Liver (tissue), 9 donors: ENCODE data around the gene GRK6. TPM values are rescaled to one million over a fixed set of nuclear protein-coding genes. Genes with fewer than 3 reads are reported as not detected.

ENCODE experiments used
- DNase-seq: peaks from one replicate; pipeline ENCODE4 v3.0.0-alpha.2; 2017; ENCODE audit warnings: low spot score
- H3K27ac ChIP-seq, 2 donors: one replicate each; pipeline ENCODE4 v1.7.0; 2013; ENCODE audit warnings: inconsistent platforms in 2 of 2, low read length in 2 of 2, control low read depth in 1 of 2, low read depth in 1 of 2, mild to moderate bottlenecking in 1 of 2
- H3K27me3 ChIP-seq, 4 donors: one replicate each; pipeline versions ENCODE4 v1.6.1 to v1.7.0; 2013; ENCODE audit warnings: low read length in 3 of 4, inconsistent platforms in 1 of 4, mild to moderate bottlenecking in 1 of 4, moderate library complexity in 1 of 4; ENCODE audit not compliant: control insufficient read depth in 4 of 4, insufficient read depth in 4 of 4
- H3K36me3 ChIP-seq, 4 donors: one replicate each; pipeline versions ENCODE4 v1.6.1 to v1.7.0; 2013; ENCODE audit warnings: low read length in 3 of 4, mild to moderate bottlenecking in 3 of 4, low read depth in 1 of 4, moderate library complexity in 1 of 4; ENCODE audit not compliant: control insufficient read depth in 4 of 4, insufficient read depth in 3 of 4
- H3K4me1 ChIP-seq, 4 donors: one replicate each; pipeline versions ENCODE4 v1.6.1 to v1.7.0; 2013; ENCODE audit warnings: low read length in 3 of 4, mild to moderate bottlenecking in 3 of 4, moderate library complexity in 1 of 4; ENCODE audit not compliant: control insufficient read depth in 4 of 4, insufficient read depth in 4 of 4
- H3K4me3 ChIP-seq, 3 donors: one replicate each; pipeline versions ENCODE4 v1.6.1 to v1.7.0; 2013; ENCODE audit warnings: low read length in 3 of 3, control low read depth in 1 of 3, low read depth in 1 of 3, mild to moderate bottlenecking in 1 of 3
- H3K9ac ChIP-seq, 2 donors: one replicate each; pipeline ENCODE4 v1.7.0; 2013; ENCODE audit warnings: low read length in 2 of 2, mild to moderate bottlenecking in 2 of 2, moderate library complexity in 2 of 2, control low read depth in 1 of 2, low read depth in 1 of 2
- H3K9me3 ChIP-seq, 4 donors: one replicate each; pipeline versions ENCODE4 v1.6.1 to v1.7.0; 2013; ENCODE audit warnings: low read length in 3 of 4; ENCODE audit not compliant: control insufficient read depth in 4 of 4
- ATF3 ChIP-seq: IDR thresholded peaks from 2 replicates; pipeline ENCODE4 v1.6.1; 2016; ENCODE audit warnings: antibody characterized with exemption
- EGR1 ChIP-seq, 2 donors: IDR thresholded peaks; 2 replicates each; pipeline ENCODE4 v1.6.1; 2016 to 2018; ENCODE audit warnings: antibody characterized with exemption in 2 of 2, low read depth in 2 of 2
- FOXA1 ChIP-seq: IDR thresholded peaks from 2 replicates; pipeline ENCODE4 v1.6.1; 2016; ENCODE audit warnings: antibody characterized with exemption
- FOXA2 ChIP-seq: IDR thresholded peaks from 2 replicates; pipeline ENCODE4 v1.6.1; 2016; ENCODE audit warnings: antibody characterized with exemption
- GABPA ChIP-seq, 2 donors: IDR thresholded peaks in 1 of 2; conservative IDR thresholded peaks in 1 of 2; 2 replicates each; pipeline ENCODE4 v1.6.1; 2016; ENCODE audit warnings: antibody characterized with exemption in 2 of 2, mild to moderate bottlenecking in 1 of 2, moderate library complexity in 1 of 2
- HNF4A ChIP-seq, 2 donors: conservative IDR thresholded peaks; 2 replicates each; pipeline ENCODE4 v1.6.1; 2016; ENCODE audit warnings: antibody characterized with exemption in 2 of 2, mild to moderate bottlenecking in 2 of 2
- HNF4G ChIP-seq: IDR thresholded peaks from 2 replicates; pipeline ENCODE4 v1.6.1; 2016; ENCODE audit warnings: antibody characterized with exemption
- JUND ChIP-seq, 2 donors: IDR thresholded peaks; 2 replicates each; pipeline ENCODE4 v1.6.1; 2016; ENCODE audit warnings: antibody characterized with exemption in 2 of 2
- NR2F2 ChIP-seq: IDR thresholded peaks from 2 replicates; pipeline ENCODE4 v1.6.1; 2016; ENCODE audit warnings: antibody characterized with exemption
- RAD21 ChIP-seq, 2 donors: IDR thresholded peaks; 2 replicates each; pipeline ENCODE4 v1.6.1; 2016; ENCODE audit warnings: antibody characterized with exemption in 2 of 2, mild to moderate bottlenecking in 2 of 2
- SP1 ChIP-seq: IDR thresholded peaks from 2 replicates; pipeline ENCODE4 v1.6.1; 2018; ENCODE audit warnings: antibody characterized with exemption, mild to moderate bottlenecking
- TAF1 ChIP-seq: conservative IDR thresholded peaks from 2 replicates; pipeline ENCODE4 v1.6.1; 2016; ENCODE audit warnings: antibody characterized with exemption, mild to moderate bottlenecking
- YY1 ChIP-seq: IDR thresholded peaks from 2 replicates; pipeline ENCODE4 v1.6.1; 2016; ENCODE audit warnings: antibody characterized with exemption, mild to moderate bottlenecking
- ZBTB33 ChIP-seq: IDR thresholded peaks from 2 replicates; pipeline ENCODE4 v1.6.1; 2016; ENCODE audit warnings: antibody characterized with exemption
- whole genome bisulfite sequencing: extraction: QIAGEN DNeasy Blood & Tissue Kit; methylation state at CpG from one replicate; pipeline ENCODE4 v1.1.7; 2013; 5-methylcytosine and 5-hydroxymethylcytosine counted together
- polyA plus RNA-seq, 2 donors: library from polyadenylated mRNA; stranded (reverse) in 1 of 2; unstranded in 1 of 2; fragments of 200-250 nt in 1 of 2; fragments of >200 nt in 1 of 2; fragmentation: Nextera tagmentation in 1 of 2; extraction: Ambion mirVana in 1 of 2; gene quantifications; one replicate each; pipeline versions ENCODE4 v1.2.1 to v1.2.3, GENCODE V29; 2013 to 2015
- total RNA-seq, 2 donors: library from RNA; depleted of rRNA; stranded (reverse); fragments of >200 nt; gene quantifications; one replicate each; pipeline ENCODE4 v1.2.3, GENCODE V29; 2014
- TF ChIP-seq, protein P1 (sequence below): fragments of 150-350 bp; IDR thresholded peaks from 2 replicates; pipeline ENCODE4 v1.5.1; 2017; ENCODE audit warnings: improper control_type of control experiment, low read depth, low read length; ENCODE audit not compliant: missing input control
- TF ChIP-seq, protein P2 (sequence below): IDR thresholded peaks from 2 replicates; pipeline ENCODE4 v1.6.1; 2016; ENCODE audit warnings: antibody characterized with exemption, mild to moderate bottlenecking
- TF ChIP-seq, protein P3 (sequence below): IDR thresholded peaks from 2 replicates; pipeline ENCODE4 v1.6.1; 2016; ENCODE audit warnings: antibody characterized with exemption
- donor health status: healthy.
- donor health status: healthy.
- donor health status: healthy.
- donor health status: healthy.
- donor health status: healthy.

Gene GRK6
- total and polyA plus RNA-seq, 4 donors: 3.1 to 24.0 (median 10.8) TPM

DNA sequence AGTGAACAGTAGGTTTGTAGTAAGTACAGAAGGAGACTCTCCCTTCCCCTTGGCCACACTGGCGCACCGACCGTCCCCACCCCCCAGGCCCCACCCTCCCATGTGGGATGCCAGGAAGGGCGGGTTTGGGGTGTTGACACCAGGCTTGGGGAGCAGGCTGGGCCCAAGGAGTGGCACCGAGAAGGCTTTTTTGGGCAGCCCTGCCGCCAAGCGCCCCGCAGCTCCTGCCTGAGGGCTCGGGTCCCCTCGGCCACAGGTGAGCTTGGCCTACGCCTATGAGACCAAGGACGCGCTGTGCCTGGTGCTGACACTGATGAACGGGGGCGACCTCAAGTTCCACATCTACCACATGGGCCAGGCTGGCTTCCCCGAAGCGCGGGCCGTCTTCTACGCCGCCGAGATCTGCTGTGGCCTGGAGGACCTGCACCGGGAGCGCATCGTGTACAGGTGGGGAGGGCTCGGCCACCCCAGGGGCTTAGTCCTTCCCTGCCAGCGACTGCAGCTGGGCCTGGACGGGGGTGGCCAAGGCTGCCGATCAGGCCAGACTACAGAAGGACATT, 7.3 kb downstream of the GRK6 start (continued):
- TF ChIP-seq, protein P1, sequence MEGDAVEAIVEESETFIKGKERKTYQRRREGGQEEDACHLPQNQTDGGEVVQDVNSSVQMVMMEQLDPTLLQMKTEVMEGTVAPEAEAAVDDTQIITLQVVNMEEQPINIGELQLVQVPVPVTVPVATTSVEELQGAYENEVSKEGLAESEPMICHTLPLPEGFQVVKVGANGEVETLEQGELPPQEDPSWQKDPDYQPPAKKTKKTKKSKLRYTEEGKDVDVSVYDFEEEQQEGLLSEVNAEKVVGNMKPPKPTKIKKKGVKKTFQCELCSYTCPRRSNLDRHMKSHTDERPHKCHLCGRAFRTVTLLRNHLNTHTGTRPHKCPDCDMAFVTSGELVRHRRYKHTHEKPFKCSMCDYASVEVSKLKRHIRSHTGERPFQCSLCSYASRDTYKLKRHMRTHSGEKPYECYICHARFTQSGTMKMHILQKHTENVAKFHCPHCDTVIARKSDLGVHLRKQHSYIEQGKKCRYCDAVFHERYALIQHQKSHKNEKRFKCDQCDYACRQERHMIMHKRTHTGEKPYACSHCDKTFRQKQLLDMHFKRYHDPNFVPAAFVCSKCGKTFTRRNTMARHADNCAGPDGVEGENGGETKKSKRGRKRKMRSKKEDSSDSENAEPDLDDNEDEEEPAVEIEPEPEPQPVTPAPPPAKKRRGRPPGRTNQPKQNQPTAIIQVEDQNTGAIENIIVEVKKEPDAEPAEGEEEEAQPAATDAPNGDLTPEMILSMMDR: no peak
- TF ChIP-seq HNF4G (no peak), GABPA (IDR thresholded peaks at IDR 0.05 in 1 of 2, conservative IDR thresholded peaks at IDR 0.05 in 1 of 2) (no peak), NR2F2 (no peak), TAF1 (no peak), SP1 (no peak), FOXA2 (no peak), JUND (IDR thresholded peaks at IDR 0.05) (no peak), EGR1 (IDR thresholded peaks at IDR 0.05; ENCODE audit: low read depth in 2 of 2) (no peak)

DNA sequence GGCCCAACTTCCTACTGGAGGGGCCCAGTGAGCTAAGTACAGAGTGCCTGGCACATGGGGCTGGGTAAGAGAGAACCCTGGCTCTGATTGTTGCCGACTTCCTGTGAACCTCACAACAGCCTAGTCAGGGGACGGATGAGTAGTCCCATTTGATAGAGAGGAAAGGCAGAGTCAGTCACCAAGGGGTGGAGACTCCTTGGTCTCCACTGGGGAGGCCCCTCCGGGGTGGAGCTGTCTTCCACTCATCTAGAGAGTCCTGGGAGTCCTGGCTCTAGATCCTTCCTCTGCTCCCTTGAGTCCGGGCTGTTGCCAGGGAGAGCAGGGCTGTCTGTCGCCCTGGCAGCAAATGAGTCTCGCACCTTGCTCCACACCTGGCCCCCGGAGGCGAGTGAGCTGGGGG, 8.0 kb downstream of the GRK6 start:
- Histone ChIP-seq H3K4me1 (peaks cover 0 to 6% (median 0%) of the 10 kb centered on the region in 4 donors), H3K27me3 (no peaks in the 10 kb centered on the region), H3K27ac (no peak overlapping the region)

More for the DNA sequence above, 8.0 kb downstream of the GRK6 start:
- H3K36me3 ChIP-seq: peaks cover 6 to 29% (median 19%) of the 10 kb centered on the region in 4 donors
- H3K9ac ChIP-seq: no peak overlapping the region
- H3K4me3 ChIP-seq: no peak overlapping the region
- no peak for TF ChIP-seq EGR1 (IDR thresholded peaks at IDR 0.05; ENCODE audit: low read depth in 2 of 2)
- TF ChIP-seq, protein P2, sequence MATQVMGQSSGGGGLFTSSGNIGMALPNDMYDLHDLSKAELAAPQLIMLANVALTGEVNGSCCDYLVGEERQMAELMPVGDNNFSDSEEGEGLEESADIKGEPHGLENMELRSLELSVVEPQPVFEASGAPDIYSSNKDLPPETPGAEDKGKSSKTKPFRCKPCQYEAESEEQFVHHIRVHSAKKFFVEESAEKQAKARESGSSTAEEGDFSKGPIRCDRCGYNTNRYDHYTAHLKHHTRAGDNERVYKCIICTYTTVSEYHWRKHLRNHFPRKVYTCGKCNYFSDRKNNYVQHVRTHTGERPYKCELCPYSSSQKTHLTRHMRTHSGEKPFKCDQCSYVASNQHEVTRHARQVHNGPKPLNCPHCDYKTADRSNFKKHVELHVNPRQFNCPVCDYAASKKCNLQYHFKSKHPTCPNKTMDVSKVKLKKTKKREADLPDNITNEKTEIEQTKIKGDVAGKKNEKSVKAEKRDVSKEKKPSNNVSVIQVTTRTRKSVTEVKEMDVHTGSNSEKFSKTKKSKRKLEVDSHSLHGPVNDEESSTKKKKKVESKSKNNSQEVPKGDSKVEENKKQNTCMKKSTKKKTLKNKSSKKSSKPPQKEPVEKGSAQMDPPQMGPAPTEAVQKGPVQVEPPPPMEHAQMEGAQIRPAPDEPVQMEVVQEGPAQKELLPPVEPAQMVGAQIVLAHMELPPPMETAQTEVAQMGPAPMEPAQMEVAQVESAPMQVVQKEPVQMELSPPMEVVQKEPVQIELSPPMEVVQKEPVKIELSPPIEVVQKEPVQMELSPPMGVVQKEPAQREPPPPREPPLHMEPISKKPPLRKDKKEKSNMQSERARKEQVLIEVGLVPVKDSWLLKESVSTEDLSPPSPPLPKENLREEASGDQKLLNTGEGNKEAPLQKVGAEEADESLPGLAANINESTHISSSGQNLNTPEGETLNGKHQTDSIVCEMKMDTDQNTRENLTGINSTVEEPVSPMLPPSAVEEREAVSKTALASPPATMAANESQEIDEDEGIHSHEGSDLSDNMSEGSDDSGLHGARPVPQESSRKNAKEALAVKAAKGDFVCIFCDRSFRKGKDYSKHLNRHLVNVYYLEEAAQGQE: no peak
- TF ChIP-seq, protein P1: no peak
- no peak for TF ChIP-seq FOXA2
- no peak for TF ChIP-seq FOXA1
- TF ChIP-seq ATF3: no peak
- no peak for TF ChIP-seq YY1
- no peak for TF ChIP-seq HNF4G
- TF ChIP-seq TAF1: no peak
- TF ChIP-seq RAD21 (IDR thresholded peaks at IDR 0.05): no peak
- no peak for TF ChIP-seq HNF4A (conservative IDR thresholded peaks at IDR 0.05)
- TF ChIP-seq NR2F2: no peak
- TF ChIP-seq SP1: no peak
- no peak for TF ChIP-seq ZBTB33
- TF ChIP-seq JUND (IDR thresholded peaks at IDR 0.05): no peak
- no peak for TF ChIP-seq GABPA (IDR thresholded peaks at IDR 0.05 in 1 of 2, conservative IDR thresholded peaks at IDR 0.05 in 1 of 2)
- TF ChIP-seq, protein P3, sequence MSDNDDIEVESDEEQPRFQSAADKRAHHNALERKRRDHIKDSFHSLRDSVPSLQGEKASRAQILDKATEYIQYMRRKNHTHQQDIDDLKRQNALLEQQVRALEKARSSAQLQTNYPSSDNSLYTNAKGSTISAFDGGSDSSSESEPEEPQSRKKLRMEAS: no peak
- H3K9me3 ChIP-seq: no peaks in the 10 kb centered on the region
- no peak for DNase-seq
- WGBS: 92% methylated on average over 8 of the region's 8 CpGs
